Nephron progenitor cell (in vitro differentiated cells): ENCODE data around the gene NECTIN2.
"Not testable (repeated sequence)": the region's sequence is repeated elsewhere in the genome, so short reads cannot be mapped to it uniquely, and the experiment has no call there.

Experiments used
- DNase-seq: peaks from one replicate; pipeline ENCODE4 v3.0.0; 2021
- H3K27ac Mint-ChIP-seq: 2 replicates; pipeline ENCODE4 v1.8.0; 2021; ENCODE audit warnings: mild to moderate bottlenecking, moderate library complexity, mixed read lengths
- H3K27me3 Mint-ChIP-seq: 2 replicates; pipeline ENCODE4 v1.8.0; 2021; ENCODE audit warnings: mild to moderate bottlenecking, low read depth, mixed read lengths; ENCODE audit not compliant: poor library complexity
- H3K36me3 Mint-ChIP-seq: 2 replicates; pipeline ENCODE4 v1.8.0; 2021; ENCODE audit warnings: low read depth, mixed read lengths
- H3K4me1 Mint-ChIP-seq: 2 replicates; pipeline ENCODE4 v1.8.0; 2021; ENCODE audit warnings: mixed read lengths
- H3K4me3 Mint-ChIP-seq: 2 replicates; pipeline ENCODE4 v1.8.0; 2021; ENCODE audit warnings: mild to moderate bottlenecking, moderate library complexity, mixed read lengths
- H3K9me3 Mint-ChIP-seq: 2 replicates; pipeline ENCODE4 v1.8.0; 2021; ENCODE audit warnings: mild to moderate bottlenecking, moderate library complexity, mixed read lengths
- TF ChIP-seq, protein P1 (sequence below): fragments of 200-600 bp; sonication (generic); IDR thresholded peaks from 2 replicates; pipeline ENCODE4 v1.5.0; 2021; ENCODE audit warnings: antibody characterized with exemption

NECTIN2 gene

GRCh38 chr19:44855606-44856005 is 9.5 kb downstream of the NECTIN2 start:
- peak overlapping the region; percentile 48 for H3K27ac Mint-ChIP-seq
- TF ChIP-seq, protein P1, sequence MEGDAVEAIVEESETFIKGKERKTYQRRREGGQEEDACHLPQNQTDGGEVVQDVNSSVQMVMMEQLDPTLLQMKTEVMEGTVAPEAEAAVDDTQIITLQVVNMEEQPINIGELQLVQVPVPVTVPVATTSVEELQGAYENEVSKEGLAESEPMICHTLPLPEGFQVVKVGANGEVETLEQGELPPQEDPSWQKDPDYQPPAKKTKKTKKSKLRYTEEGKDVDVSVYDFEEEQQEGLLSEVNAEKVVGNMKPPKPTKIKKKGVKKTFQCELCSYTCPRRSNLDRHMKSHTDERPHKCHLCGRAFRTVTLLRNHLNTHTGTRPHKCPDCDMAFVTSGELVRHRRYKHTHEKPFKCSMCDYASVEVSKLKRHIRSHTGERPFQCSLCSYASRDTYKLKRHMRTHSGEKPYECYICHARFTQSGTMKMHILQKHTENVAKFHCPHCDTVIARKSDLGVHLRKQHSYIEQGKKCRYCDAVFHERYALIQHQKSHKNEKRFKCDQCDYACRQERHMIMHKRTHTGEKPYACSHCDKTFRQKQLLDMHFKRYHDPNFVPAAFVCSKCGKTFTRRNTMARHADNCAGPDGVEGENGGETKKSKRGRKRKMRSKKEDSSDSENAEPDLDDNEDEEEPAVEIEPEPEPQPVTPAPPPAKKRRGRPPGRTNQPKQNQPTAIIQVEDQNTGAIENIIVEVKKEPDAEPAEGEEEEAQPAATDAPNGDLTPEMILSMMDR, result no peak
- no peak for DNase-seq
- peaks cover 49% of the 10 kb centered on the region for H3K36me3 Mint-ChIP-seq
- no peaks in the 10 kb centered on the region for H3K27me3 Mint-ChIP-seq
- H3K9me3 Mint-ChIP-seq, result peaks cover 3% of the 10 kb centered on the region
- H3K4me3 Mint-ChIP-seq, result no peak overlapping the region
- H3K4me1 Mint-ChIP-seq, result peaks cover 33% of the 10 kb centered on the region

GRCh38 chr19:44856421-44857083 is 10.5 kb downstream of the NECTIN2 start:
- Mint-ChIP-seq H3K4me1 (peaks cover 24% of the 10 kb centered on the region), H3K27me3 (no peaks in the 10 kb centered on the region), H3K4me3 (no peak overlapping the region), H3K9me3 (peaks cover 7% of the 10 kb centered on the region), H3K27ac (peak overlapping the region; percentile 93), H3K36me3 (peaks cover 58% of the 10 kb centered on the region)
- DNase-seq, result no peak
- TF ChIP-seq, protein P1, result no peak

DNA sequence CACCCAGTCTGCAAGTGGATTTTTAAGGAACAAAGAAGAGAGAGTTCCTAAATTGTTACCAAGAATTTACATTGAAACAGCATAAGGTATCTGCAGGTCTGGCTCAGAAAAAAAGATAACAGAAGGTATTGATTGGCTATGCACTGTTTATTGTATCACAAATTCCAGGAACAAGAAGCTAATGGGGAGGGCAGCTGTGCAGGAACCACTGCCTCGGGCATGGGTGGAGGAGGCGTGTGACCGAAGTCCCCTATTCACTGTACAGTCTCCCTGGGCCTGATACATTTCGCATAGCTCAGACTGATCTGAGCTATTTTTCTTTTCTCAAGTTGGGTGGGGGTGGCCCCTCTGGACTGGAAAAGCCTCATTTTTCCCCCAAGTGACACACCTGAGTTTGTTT is 11.7 kb downstream of the NECTIN2 start:
- Mint-ChIP-seq H3K4me1 (peaks cover 13% of the 10 kb centered on the region), H3K27me3 (no peaks in the 10 kb centered on the region), H3K4me3 (no peak overlapping the region), H3K36me3 (peaks cover 62% of the 10 kb centered on the region), H3K27ac (no peak overlapping the region), H3K9me3 (peaks cover 8% of the 10 kb centered on the region)
- TF ChIP-seq, protein P1, result no peak
- DNase-seq, result no peak

GRCh38 chr19:44861576-44861975 is 15.5 kb downstream of the NECTIN2 start:
- not testable (repeated sequence) for DNase-seq, H3K9me3 Mint-ChIP-seq, H3K27me3 Mint-ChIP-seq, H3K27ac Mint-ChIP-seq, H3K4me3 Mint-ChIP-seq, H3K4me1 Mint-ChIP-seq
- H3K36me3 Mint-ChIP-seq, result peaks cover 60% of the 10 kb centered on the region

DNA sequence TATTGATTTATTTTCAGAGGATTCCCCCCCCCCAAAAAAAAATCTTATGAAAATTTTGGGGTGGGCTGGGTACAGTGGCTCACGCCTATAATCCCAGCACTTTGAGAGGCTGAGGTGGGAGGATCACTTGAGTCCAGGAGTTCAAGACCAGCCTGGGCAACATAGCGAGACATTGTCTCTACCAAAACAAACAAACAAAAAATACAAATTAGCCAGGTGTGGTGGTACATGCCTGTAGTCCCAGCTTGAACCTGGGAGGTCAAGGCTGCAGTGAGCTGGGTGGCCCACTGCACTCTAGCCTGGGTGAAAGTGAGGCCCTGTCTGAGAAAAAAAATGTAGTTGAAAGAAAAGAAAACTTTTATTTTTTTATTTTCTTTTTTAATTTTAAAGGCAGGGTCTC is 17.9 kb downstream of the NECTIN2 start:
- Mint-ChIP-seq H3K36me3 (peaks cover 75% of the 10 kb centered on the region), H3K4me3 (no peak overlapping the region), H3K9me3 (peaks cover 8% of the 10 kb centered on the region), H3K27ac (no peak overlapping the region), H3K4me1 (no peaks in the 10 kb centered on the region), H3K27me3 (no peaks in the 10 kb centered on the region)
- DNase-seq, result no peak
- TF ChIP-seq, protein P1, result no peak

GRCh38 chr19:44865196-44865767 is 19.2 kb downstream of the NECTIN2 start:
- H3K27ac Mint-ChIP-seq, result peak overlapping the region; percentile 77
- DNase-seq, result no peak
- peaks cover 5% of the 10 kb centered on the region for H3K9me3 Mint-ChIP-seq
- no peaks in the 10 kb centered on the region for H3K27me3 Mint-ChIP-seq
- H3K36me3 Mint-ChIP-seq, result peaks cover 72% of the 10 kb centered on the region
- TF ChIP-seq, protein P1, result no peak
- H3K4me1 Mint-ChIP-seq, result no peaks in the 10 kb centered on the region
- H3K4me3 Mint-ChIP-seq, result no peak overlapping the region
